Measurements from ENCODE around the gene FOCAD. TPM values are rescaled to one million over a fixed set of nuclear protein-coding genes. Genes with fewer than 3 reads are reported as not detected.

Gene FOCAD, protein sequence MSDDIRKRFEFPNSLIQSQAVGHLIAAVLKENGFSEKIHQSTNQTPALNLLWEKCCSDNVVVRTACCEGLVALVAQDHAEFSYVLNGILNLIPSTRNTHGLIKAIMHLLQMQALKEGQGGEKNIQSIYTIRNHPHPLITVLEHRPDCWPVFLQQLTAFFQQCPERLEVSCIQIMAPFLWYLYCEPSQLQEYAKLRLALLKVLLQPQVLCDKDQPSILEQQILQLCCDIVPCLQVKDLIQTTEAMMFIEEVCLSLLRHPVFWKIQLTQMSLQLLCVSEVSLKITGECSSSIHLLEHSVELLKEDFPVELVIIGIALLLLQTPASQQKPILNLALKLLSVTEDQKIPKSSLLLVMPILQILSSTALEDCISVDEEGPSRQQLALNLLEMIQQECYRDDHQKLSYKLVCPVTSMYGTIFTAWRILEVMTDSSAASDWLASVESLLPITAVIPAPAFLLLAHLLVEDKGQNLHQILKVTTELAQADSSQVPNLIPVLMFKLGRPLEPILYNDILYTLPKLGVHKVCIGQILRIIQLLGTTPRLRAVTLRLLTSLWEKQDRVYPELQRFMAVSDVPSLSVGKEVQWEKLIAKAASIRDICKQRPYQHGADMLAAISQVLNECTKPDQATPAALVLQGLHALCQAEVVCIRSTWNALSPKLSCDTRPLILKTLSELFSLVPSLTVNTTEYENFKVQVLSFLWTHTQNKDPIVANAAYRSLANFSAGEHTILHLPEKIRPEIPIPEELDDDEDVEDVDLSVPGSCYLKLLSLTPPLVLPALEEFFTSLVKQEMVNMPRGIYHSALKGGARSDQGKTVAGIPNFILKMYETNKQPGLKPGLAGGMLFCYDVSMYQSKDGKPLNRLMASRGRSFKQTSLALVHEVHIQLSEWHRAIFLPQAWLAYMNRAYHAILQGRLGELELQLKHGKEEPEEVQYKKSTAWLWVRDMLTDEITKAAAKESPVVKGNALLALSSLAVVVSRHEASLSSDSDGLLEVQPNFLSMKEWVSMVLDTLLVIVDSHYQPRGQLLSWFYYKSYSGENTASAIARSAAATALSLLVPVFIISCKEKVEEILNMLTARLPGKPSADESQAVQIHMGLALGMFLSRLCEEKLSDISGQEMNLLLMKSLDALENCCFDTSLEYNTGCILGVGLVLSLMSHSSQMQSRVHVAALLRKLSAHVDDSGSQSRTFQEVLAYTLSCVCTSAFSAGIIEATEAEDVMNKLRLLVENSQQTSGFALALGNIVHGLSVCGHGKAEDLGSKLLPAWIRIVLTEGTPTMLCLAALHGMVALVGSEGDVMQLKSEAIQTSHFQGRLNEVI (N-terminal part only)
- 20.0 and 26.1 TPM in 2 replicates for total RNA-seq

DNA sequence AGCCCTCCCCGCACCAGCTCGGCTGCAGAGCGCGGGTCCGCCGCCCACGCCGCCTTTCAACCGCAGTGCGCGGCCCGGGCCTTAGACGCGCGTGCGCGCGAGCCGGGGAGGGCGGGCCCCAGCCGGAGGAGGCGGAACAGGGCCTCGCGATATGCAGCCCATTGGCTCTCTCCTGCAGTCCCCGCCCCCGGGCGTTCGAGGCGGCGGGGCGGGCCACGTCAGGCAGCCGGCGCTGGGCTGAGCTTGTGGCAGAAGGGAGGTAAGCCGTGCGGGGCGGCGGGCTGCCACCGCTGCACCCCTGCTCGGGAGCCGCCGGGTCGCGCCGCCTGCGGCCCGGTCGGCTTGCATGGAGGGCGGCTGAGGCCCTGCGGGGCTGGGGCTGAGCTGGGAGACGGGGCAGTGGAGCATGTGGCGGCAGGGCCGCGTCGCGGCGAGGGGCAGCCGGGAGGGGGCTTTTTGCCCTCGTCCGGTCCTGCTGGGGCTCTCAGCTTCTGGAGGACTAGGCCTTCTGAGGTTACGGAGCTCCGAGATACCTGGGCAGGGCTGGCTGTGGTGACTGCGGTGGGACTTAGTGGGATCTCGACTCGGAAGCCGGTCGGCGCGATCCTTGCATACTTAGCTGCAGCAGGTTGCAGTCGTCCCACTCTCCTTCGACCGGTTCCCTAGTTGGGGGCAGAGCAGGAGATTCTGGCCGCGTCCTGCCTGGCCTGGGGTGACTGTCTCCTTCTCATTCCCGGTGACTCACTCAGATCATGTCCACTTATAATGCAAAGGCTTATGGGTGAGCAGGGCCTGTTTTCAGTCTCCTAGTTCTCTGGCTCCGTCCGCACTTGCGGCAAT lies at the start of gene FOCAD:
Gene FOCAD, plus strand, starts transcription at position 225 of the 840 bp plus-strand sequence. CDS start 31,095 bp downstream, outside the sequence.

DNA sequence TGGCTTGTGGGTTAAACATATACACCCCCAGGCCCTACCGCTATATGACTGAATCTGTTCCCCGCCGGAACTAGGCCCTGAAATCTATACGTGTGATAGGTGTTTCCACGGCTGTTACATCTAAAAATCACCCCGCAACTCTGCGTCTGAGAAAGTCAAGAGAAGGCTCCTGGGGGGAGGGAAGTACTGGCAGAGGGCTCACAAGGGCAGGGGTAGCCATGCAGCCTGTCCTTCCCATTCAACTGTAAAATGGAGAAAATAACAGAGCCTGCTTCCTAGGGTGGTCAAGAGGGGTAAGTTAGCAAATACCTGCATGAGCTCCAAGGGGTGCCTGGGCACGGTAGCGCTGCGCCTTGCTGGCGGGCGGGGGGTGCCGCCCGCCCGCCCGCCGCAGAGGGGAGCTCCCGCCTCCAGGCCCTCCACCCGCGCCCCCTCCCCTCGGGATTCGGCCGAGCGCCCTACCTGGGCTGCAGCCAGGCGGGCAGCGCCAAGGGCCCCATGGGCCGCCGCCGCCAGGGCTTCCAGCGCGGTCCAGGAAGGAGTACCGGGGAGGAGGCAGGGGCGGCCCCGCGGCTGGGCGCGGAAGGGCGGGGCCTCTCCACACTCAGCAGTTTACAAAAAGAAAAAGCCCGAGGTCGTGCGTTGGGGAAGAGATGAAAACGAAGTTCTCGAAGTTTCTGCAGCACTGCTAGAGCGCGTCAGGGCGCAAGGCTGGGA lies 347.2 kb downstream of the FOCAD start, which contains the start of gene HACD4:
Gene HACD4, minus strand, starts transcription at position 550 of the 717 bp plus-strand sequence. Its CDS starts 50 bp downstream, at position 500.

Other genes with a start within 250 kb of the FOCAD start
- gene MLLT3, start 61.8 kb upstream of the FOCAD start, total RNA-seq, result 13.2 and 17.5 TPM in 2 replicates